C4-2B (cell line): ENCODE results near the gene SEZ6.

Experiments used
- H3K27ac ChIP-seq: fragments of 450-650 bp; 2 replicates; pipeline ENCODE4 v1.5.1; 2017
- ZFX ChIP-seq: fragments of 450-650 bp; IDR thresholded peaks from 2 replicates; pipeline ENCODE4 v1.6.1; 2017
- TF ChIP-seq, protein P1 (sequence below): fragments of 450-650 bp; conservative IDR thresholded peaks from 2 replicates; pipeline ENCODE4 v1.5.1; 2017; ENCODE audit warnings: mild to moderate bottlenecking

SEZ6 gene

DNA sequence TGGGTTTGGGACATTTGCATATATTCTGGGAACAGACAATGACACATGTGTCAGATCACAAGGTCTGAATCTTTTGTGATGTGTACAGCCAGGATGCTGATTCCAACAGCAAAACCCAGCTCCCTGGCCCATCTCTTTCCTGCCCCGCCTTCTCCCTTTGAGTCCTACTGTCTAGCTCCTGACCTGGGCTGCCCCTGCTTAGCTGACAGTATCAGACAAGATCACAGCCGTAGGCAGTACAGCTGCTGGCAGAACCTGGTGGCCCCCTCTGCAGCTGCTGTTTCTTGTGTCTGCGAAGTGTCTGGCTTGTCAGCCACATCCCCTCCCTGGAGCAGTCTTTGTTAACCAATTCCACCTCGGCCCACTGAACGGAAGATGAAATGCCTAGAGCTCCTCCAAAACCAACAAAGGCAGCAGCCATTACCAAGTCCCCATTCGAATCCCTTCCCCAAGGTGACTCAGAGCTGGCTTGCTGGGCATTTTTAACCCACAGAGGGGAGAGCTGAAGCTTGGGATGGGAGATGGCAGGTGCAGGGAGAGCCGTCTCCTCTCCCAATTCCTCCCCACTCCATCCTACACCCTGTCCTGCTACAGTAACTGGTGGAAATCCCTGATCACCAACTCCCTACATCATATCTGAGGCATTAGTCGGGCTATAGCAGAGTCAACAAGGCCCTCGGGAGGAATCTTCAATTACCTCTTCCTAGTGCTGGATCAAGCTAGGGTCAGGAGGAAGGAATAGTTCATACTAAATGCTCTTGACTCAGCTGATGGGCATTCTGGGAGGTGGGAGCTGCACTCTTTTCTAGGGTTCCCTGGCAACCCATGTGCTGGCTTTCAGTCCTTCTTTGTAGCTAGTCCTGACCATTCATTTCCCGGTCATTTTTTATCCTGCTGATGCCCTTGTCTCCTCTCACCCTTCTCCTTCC lies 42.9 kb upstream of the SEZ6 start:
- no peak overlapping the region for H3K27ac ChIP-seq
- no peak for TF ChIP-seq ZFX
- TF ChIP-seq, protein P1, sequence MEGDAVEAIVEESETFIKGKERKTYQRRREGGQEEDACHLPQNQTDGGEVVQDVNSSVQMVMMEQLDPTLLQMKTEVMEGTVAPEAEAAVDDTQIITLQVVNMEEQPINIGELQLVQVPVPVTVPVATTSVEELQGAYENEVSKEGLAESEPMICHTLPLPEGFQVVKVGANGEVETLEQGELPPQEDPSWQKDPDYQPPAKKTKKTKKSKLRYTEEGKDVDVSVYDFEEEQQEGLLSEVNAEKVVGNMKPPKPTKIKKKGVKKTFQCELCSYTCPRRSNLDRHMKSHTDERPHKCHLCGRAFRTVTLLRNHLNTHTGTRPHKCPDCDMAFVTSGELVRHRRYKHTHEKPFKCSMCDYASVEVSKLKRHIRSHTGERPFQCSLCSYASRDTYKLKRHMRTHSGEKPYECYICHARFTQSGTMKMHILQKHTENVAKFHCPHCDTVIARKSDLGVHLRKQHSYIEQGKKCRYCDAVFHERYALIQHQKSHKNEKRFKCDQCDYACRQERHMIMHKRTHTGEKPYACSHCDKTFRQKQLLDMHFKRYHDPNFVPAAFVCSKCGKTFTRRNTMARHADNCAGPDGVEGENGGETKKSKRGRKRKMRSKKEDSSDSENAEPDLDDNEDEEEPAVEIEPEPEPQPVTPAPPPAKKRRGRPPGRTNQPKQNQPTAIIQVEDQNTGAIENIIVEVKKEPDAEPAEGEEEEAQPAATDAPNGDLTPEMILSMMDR: no peak

DNA sequence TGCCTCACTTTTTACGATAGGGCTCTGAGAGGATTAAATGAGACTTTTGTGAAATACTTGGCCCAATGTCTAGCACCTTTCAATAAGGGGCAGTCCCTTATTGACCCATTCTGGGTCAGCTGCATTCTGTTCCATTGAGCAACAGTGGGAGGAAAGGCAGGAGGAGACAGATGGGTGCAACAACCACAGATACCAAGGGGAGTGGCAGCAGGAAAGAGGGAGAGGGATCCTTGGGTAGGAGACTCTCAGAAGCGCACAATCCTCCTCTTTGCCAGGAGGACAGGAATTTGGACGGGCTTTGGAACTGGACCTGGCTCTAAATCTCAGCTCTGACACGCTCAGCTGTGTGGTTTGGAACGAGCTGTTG lies 40.6 kb upstream of the SEZ6 start:
- TF ChIP-seq, protein P1: no peak
- no peak for TF ChIP-seq ZFX
- no peak overlapping the region for H3K27ac ChIP-seq

DNA sequence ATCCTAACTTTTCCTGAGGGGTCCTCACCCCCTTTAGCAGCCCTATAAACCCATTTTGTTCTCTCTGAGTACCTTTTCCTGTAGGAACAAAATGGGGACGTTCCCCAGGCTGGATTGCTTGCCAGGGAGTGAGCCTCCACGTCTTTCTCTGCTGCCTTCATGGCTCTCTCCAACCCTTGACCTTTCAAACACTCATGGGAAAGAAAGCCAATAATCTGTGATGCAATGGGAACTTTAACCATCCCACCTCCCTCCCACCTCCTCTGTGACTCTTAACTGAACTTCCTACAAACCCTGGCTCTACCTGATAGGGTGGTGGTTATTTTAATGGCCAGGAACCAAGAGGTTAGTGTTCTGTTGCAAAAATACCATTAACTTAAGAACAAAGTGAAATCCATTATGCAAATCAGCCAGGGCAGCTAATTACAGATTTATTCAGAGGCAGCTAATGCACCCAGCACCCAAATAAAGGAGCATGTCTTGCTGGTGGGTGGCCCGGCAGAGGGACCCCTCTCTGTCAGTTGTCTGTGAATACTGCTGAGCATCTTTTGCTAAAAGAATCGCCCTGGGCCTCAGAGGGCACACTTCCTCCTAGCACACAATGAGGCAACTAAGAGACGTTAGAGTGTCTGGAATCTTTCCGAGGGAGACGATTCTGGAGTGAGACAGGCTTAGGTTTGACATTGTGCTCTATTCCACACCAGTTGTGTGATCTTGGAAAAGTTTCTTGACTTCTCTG lies 40.1 kb upstream of the SEZ6 start:
- H3K27ac ChIP-seq: no peak overlapping the region
- TF ChIP-seq ZFX: no peak
- TF ChIP-seq, protein P1: no peak

DNA sequence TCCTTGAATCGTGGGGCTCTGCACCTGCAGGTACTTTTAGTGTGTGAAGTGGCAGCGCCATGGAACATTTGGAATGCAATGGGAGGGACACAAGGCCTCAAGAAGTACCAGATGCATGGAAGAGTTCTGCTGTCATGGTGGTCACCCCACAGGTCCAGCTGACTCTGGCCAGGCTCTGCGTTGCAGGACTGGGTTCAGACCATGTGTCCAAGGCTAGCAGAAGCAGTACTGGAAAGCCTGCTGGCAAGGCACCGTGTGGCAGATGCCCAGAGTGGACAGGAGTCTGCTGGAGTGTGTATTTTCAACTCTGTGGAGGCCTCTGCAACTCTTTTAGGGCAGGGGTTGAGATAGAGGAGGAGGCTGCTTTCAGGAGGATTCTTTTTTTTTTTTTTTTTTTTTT lies 39.2 kb upstream of the SEZ6 start:
- no peak for TF ChIP-seq ZFX
- TF ChIP-seq, protein P1: no peak
- no peak overlapping the region for H3K27ac ChIP-seq

DNA sequence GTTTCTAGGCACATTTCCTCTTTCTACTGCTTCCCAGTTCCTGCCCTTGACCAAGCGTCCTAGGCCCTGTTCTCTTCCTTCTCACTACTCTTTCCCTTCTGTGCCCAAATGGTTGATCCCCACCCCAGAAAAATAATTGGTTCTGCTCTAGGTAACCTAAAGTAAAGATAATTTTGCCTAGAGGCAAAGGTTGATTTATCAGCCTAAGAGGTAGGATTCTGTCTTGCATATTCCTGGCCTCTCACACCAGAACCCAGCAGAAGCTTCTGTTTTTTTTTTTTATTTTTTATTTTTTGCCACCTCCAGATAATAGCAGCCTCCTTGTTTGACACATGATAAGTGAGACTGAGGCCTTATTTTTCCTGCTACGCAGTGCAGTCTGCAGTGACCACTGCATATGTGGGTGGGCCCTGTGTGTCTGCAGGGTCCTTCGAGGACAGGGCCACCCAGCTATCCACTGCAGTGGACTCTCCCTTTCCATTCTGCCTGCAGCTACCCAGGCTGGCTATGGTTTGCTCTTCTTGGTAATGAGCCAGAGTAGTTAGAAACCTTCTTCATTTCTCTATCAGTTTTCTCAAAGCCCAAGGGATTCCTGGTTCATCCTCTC lies 37.8 kb upstream of the SEZ6 start:
- no peak for TF ChIP-seq ZFX
- TF ChIP-seq, protein P1: no peak
- H3K27ac ChIP-seq: no peak overlapping the region

DNA sequence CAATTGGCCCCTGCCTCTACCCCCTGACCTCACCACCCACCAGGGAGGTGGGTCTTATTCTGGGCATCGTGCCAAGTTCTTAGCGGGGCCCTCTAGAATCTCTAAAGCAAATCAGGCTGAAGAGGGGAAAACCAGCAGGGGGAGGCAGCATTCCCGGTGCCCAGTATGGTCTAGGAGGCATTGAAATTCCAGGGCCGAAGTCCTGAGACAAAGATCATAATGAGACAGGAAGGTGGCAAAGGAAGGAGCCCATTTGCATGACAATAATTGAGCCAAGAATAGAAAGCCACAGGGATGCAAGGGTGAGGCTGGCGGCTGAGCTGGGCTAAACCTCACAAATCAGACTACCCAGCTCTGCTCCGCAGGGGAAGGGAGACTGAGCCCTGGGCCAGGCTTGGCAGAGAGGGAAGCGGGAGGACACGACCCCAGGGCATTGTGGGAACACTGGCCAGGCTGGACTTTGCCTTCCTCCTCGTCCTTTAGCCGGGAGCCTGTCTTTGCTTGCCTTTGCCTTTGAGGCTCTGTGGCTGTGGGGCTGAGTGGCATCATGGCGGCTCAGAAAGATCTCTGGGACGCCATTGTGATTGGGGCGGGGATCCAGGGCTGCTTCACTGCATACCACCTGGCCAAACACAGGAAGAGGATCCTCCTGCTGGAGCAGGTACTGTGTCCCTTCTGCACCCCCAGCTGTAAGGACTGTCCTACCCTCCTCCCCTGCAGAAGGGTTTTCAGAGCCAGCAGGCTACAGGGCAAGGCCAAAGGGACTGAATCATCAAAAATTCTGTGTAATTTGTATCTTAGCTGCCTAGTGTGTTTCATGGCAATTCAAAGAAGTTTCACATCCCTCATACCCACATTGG lies 37.1 kb upstream of the SEZ6 start, which contains the start of gene PIPOX:
Gene PIPOX, plus strand, starts transcription at position 463 of the 860 bp plus-strand sequence. Its CDS starts 85 bp downstream, at position 548.
- no peak for TF ChIP-seq ZFX
- TF ChIP-seq, protein P1: no peak
- no peak within 1 kb of the TSS for H3K27ac ChIP-seq
